BE2C (cell line): ENCODE data around the gene HTRA3.

ENCODE experiments used
- DNase-seq: peaks from one replicate; pipeline ENCODE4 v3.0.0-alpha.2; 2020
- H3K27me3 ChIP-seq: fragments of 250-450 bp; sonication (Bioruptor Pico); 2 replicates; pipeline ENCODE4 v1.5.1; 2020; ENCODE audit warnings: mild to moderate bottlenecking
- H3K36me3 ChIP-seq: fragments of 250-450 bp; sonication (Bioruptor Pico); 2 replicates; pipeline ENCODE4 v1.5.1; 2020; ENCODE audit warnings: mild to moderate bottlenecking
- H3K4me1 ChIP-seq: fragments of 250-450 bp; sonication (Bioruptor Pico); 2 replicates; pipeline ENCODE4 v1.5.1; 2020
- H3K4me3 ChIP-seq: 2 replicates; pipeline ENCODE4 v1.5.1; 2011; ENCODE audit warnings: low read depth, low read length
- H3K9me3 ChIP-seq: fragments of 250-450 bp; sonication (Bioruptor Pico); 2 replicates; pipeline ENCODE4 v1.5.1; 2020
- CTCF ChIP-seq: IDR thresholded peaks from 2 replicates; pipeline ENCODE4 v1.5.1; 2012; ENCODE audit warnings: mild to moderate bottlenecking, low read depth, low read length

The HTRA3 gene

DNA sequence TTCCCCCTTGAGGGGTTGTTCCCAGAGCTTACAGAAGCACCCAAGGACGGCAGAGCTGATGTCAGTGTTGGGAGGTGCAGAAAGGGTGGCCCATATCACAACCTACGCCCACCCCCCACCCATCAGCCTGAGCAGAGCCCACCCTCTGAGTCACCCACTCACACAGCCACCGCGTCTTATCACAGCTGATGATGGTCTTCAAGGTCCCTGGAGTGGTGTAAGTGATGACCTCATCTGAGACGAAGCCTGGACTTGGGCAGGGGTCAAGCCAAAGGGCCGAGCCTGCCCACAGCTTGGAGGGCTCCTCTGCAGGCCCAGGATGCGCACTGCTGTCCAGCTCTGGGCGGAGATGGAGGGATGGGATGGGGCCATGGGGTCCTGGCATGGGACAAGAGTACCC, 3.0 kb upstream of the HTRA3 start:
- DNase-seq: no peak
- Histone ChIP-seq H3K9me3 (no peaks in the 10 kb centered on the region), H3K36me3 (no peaks in the 10 kb centered on the region), H3K4me3 (no peak overlapping the region), H3K27me3 (no peaks in the 10 kb centered on the region), H3K4me1 (peaks cover 11% of the 10 kb centered on the region)
- TF ChIP-seq CTCF: no peak

- Histone ChIP-seq H3K27me3 (no peaks in the 10 kb centered on the region), H3K4me1 (peaks cover 11% of the 10 kb centered on the region), H3K4me3 (no peak overlapping the region), H3K9me3 (no peaks in the 10 kb centered on the region), H3K36me3 (no peaks in the 10 kb centered on the region)
- peak; percentile 82 for DNase-seq
- TF ChIP-seq CTCF: peak; percentile 84
These were observed 2.5 kb upstream of the HTRA3 start for GRCh38 chr4:8267077-8267476.

GRCh38 chr4:8268211-8268610, 1.3 kb upstream of the HTRA3 start:
- no peaks in the 10 kb centered on the region for H3K36me3 ChIP-seq
- no peak for DNase-seq
- no peak for TF ChIP-seq CTCF
- H3K9me3 ChIP-seq: no peaks in the 10 kb centered on the region
- H3K27me3 ChIP-seq: no peaks in the 10 kb centered on the region
- peaks cover 14% of the 10 kb centered on the region for H3K4me1 ChIP-seq
- no peak overlapping the region for H3K4me3 ChIP-seq

GRCh38 chr4:8268901-8269534, 536 bp upstream of the HTRA3 start:
- Histone ChIP-seq H3K27me3 (no peaks in the 10 kb centered on the region), H3K9me3 (no peaks in the 10 kb centered on the region), H3K4me3 (no peak overlapping the region), H3K36me3 (no peaks in the 10 kb centered on the region), H3K4me1 (peaks cover 14% of the 10 kb centered on the region)
- no peak for DNase-seq
- TF ChIP-seq CTCF: no peak

DNA sequence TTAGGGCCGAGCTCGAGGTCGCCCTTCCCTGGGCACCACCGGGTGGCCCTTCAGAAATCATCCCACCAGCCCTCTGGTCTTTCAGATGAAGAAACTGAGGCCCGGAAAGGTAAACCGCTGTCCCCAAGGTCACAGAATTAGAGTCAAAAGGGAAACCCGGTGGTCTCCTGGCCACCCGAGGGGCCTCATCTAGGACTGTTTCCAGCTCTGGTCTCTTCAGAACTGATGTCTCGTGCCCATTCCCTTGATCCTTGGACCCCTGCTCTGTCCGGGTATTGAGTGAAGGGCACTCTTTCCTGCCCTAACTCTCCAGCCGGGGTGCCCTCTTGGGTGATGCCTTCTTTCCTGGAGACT, 841 bp downstream of the HTRA3 start:
- no peak for TF ChIP-seq CTCF
- Histone ChIP-seq H3K36me3 (no peaks in the 10 kb centered on the region), H3K4me3 (no peak overlapping the region), H3K4me1 (peaks cover 28% of the 10 kb centered on the region), H3K27me3 (no peaks in the 10 kb centered on the region), H3K9me3 (no peaks in the 10 kb centered on the region)
- no peak for DNase-seq

- TF ChIP-seq CTCF: no peak
- Histone ChIP-seq H3K27me3 (no peaks in the 10 kb centered on the region), H3K9me3 (no peaks in the 10 kb centered on the region), H3K4me3 (no peak overlapping the region), H3K36me3 (no peaks in the 10 kb centered on the region), H3K4me1 (peaks cover 29% of the 10 kb centered on the region)
- no peak for DNase-seq
These were observed 1.6 kb downstream of the HTRA3 start for GRCh38 chr4:8270912-8271815.
